IPS-NIHi7 (cell line): ENCODE results near the gene KLK11.
"Not testable (repeated sequence)": the region's sequence is repeated elsewhere in the genome, so short reads cannot be mapped to it uniquely, and the experiment has no call there.

Source experiments
- DNase-seq: peaks from one replicate; pipeline ENCODE4 v3.0.0; 2012; ENCODE audit warnings: mixed read lengths; ENCODE audit errors: extremely low spot score

The KLK11 gene

GRCh38 chr19:51005248-51005647, 21.2 kb downstream of the KLK11 start:
- DNase-seq, result no peak

GRCh38 chr19:51003316-51003715, 23.1 kb downstream of the KLK11 start:
- DNase-seq, result no peak

GRCh38 chr19:51002542-51003311, 23.7 kb downstream of the KLK11 start:
- DNase-seq, result peak; percentile 96

GRCh38 chr19:51002089-51002532, 24.3 kb downstream of the KLK11 start:
- DNase-seq, result peak; percentile 65

GRCh38 chr19:51001515-51001914, 24.9 kb downstream of the KLK11 start, which contains the start of gene KLK8:
Gene KLK8 (minus strand): TSS chr19:51001604. CDS start chr19:51001167, 437 bp downstream.
- peak; percentile 52 for DNase-seq

DNA sequence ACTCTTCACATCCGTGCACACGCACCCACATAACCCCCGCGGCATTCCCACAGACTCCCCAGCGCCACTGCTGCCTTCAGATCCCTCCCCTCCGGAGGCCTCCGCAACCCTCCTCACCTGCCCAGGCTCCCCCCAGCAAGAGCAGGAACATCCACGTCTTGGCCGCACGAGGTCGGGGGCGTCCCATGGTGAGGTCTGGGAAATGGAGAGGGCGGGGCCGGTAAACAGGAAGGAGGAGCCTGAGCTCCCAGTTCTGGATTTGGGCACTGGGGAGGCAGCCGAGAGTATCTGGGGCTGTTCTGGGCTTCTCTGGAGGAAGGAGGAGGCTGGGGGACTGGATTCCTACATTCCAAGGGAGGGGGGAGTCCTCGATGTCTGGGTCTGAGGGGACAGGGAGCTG, 25.4 kb downstream of the KLK11 start:
- DNase-seq, result peak; percentile 77

DNA sequence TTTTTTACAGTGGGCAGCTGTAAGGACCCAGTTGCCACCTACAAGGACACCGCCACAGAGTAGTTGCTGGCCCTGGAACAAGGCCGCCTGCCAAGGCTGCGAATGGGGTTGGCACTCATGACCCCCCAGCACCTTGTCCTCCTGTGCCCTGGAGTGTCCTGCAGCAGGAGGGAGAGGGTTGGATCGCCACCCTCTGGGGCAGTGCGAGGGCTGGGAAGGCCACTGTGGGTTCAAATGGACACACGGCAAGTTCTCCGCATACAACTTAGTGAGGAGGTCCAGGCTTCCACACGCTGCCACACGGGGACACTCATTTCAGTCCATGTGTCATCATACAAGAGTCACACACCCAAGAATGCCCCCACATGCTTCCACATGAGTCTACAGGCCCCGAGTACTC, 26.0 kb downstream of the KLK11 start:
- no peak for DNase-seq

- DNase-seq, result no peak
Measured at GRCh38 chr19:50998686-50999085, 27.7 kb downstream of the KLK11 start.

DNA sequence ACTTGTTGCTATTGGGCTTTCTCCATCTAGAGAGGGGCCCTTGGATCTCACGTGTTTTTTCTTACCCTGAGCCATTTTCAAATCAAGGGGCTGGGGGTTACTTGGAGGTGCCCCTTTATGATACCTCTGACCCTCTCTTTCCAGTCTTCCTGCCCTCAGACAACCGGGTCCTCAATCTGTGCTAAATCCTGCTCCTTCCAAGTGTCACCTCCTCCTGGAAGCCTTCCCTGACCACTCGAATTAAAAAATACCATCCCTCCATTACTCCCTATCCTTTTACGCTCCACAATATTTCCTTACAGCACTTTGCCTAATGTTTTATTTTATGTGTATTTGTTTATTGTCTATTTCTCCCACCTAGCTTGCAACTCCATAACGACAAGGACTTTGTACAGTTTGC, 28.4 kb downstream of the KLK11 start:
- DNase-seq, result no peak

- peak; percentile 38 for DNase-seq
Measured at GRCh38 chr19:50994129-50994528, 32.3 kb downstream of the KLK11 start.

- DNase-seq, result no peak
Measured at GRCh38 chr19:50992666-50993035, 33.8 kb downstream of the KLK11 start.

GRCh38 chr19:50984416-50984815, 42.0 kb downstream of the KLK11 start:
- not testable (repeated sequence) for DNase-seq

- DNase-seq, result peak; percentile 46
Measured at GRCh38 chr19:50983625-50984292, 42.7 kb downstream of the KLK11 start, which contains the start of gene KLK7. Gene KLK7 (minus strand): TSS chr19:50983917. CDS start chr19:50982399, 1,518 bp downstream.

DNA sequence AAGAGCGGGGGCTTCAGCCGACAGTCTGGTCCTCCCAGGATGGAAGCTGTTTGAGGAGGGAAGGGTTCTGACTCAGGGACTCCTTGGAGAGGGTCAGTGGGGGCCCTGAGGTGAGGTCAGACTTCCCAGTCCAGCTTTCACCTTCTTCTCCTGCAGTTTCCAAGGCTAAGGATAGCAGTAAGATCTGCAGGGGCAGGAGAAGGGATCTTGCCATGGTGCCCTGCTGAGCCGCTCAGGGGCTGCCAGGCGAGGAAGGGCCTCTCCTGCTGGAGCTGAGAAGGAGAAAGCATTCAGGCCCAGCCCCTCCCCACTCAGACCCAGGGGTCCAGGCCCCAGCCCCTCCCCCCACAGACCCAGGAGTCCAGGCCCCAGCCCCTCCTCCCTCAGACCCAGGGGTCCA, 44.2 kb downstream of the KLK11 start:
- DNase-seq, result no peak

DNA sequence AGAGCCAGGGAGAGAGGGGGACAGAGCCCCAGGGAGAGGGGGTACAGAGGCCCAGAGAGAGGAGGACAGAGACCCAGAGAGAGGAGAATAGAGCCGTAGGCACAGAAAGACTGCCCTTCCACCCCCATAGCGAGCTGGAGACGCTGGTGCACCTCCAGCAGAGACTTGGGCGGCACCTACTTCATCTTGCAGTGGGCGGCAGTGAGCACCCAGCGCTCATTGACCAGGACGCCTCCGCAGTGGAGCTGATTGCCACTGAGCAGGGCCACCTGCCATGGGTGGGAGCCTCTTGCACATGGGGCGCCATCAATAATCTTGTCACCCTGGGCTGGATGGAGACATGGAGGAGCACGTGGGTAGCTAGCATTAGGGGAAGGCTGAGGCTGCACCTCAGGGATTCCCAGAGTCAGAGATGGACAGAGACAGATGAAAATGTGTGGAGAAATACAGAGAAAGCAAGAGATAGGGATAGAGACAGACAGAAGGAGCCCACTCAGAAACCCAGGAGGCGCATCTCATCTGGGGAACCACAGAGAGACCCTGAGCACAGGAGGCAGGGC, 44.7 kb downstream of the KLK11 start:
- DNase-seq, result no peak

DNA sequence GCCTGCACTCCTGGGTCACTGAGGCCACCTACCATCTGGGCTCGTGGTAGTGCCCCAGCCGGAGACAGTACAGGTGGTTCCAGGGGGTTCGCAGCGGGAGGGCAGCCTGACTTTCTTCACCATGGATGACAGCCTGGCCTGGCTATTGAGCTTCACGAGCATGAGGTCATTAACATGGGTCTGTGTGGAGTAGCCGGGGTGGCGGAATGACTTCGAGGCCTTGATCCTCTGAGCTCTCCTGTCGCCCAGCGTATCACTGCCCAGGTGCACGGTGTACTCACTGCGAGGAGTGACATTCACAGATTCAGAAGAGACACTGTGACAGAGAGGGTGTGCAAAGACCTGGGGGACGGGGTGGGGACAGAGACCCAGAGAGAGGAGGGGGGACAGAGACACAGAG, 46.2 kb downstream of the KLK11 start:
- no peak for DNase-seq

DNA sequence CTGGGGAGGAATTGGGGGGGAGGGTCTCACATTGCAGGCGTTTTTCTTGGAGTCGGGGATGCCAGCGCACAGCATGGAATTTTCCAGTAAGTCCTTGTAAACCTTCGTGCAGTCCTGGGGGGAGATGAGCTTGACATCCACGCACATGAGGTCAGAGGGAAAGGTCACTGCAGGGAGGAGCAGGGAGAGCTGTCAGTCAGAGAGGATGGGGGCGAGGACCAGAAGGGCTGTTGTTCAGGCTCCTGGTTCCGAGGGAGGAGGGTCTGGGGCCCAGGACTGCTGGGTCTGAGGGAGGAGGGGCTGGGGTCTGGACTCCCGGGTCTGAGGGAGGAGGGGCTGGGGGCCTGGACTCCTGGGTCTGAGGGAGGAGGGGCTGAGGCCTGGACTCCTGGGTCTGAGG, 46.7 kb downstream of the KLK11 start:
- DNase-seq, result no peak

GRCh38 chr19:50978772-50979390, 47.5 kb downstream of the KLK11 start:
- no peak for DNase-seq

DNA sequence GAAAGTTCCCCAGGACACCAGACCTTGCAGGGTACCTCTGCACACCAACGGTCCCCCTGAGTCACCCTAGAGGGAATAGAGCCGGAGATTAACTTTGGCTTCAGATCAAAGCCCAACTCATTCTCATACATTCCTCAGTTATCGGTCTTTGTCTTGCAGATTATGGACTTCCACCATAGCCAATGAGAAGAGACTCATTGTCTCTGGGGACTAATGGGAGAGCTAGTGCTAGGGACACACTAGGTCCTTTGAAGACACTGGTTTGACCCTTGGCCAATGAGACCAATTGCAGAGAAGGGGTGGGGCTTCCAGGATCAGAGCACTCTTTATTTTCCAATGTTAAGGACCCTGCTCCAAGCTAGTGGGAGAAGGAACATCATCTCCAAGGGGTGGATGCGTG, 48.8 kb downstream of the KLK11 start:
- no peak for DNase-seq

- DNase-seq, result peak; percentile 80
Measured at GRCh38 chr19:50975766-50976165, 50.6 kb downstream of the KLK11 start.

GRCh38 chr19:50974702-50975556, 51.5 kb downstream of the KLK11 start:
- DNase-seq, result no peak
